NCI-H2171 (cell line): ENCODE data around the gene KIF19.
A peak's percentile ranks its signal among the peaks of the same experiment; 100 is the strongest.

ENCODE experiments used
- DNase-seq: peaks from one replicate; lab custom pipeline; 2025; lab: John Stamatoyannopoulos, UW

The KIF19 gene

GRCh38 chr17:74340470-74341023 is 14.5 kb downstream of the KIF19 start:
- peak; percentile 36 for DNase-seq

DNA sequence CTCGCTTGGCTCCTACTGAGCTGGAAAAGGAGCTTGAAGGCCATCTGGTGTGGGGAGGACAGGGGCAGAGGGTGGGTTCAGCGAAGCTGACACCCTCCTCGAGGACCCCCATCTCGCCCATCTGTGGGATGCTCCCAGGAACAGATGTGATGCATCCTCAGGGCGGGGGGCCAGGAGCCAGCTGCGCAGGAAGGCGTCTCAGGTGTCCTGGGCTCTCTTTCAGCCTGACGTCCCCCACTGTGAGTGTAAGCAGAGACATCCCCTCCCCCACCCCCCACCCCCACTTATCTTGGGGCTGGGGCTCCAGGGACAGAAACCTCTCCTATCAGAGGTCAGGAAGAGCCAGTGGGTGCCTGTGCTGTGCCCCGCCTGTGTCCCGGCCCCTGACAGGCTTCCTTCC is 16.2 kb downstream of the KIF19 start:
- DNase-seq = peak; percentile 92

- no peak for DNase-seq
Observed at GRCh38 chr17:74343121-74343520, 17.1 kb downstream of the KIF19 start.

DNA sequence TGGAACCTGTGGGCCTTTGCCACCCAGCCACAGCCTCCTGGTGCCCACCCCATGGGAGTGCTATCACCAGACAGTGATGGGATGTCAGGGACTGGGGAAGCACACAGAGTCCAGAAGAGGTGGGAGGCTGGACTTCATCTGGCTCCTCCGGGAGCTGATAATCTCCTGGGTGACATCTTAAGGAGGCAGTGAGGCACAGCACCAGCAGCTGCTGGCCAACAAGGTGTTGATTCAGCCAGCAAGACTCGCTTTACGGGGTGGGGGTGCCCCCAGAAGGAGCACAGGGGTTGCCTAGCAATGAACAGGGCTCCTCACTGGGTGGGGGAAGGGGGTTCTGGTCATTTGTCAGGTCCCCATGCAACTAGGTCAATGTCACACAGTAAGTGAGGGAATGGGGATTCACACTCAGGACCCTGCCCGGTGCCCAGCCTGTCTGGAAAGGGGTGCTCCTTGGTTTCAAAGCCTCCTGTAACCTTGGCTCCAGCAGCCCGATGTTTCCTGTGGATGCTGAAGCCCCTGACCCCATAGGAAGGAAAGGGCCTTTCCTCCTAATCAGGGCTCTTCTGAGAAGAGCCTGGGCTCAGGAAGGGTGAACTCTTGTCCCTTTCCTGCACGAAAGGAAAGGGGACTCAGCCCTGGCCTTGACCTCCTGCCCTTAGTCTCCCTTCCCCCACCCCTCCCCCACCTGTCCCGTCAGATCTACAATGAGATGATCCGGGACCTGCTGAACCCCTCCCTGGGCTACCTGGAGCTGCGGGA is 17.7 kb downstream of the KIF19 start:
- DNase-seq = peak; percentile 26

DNA sequence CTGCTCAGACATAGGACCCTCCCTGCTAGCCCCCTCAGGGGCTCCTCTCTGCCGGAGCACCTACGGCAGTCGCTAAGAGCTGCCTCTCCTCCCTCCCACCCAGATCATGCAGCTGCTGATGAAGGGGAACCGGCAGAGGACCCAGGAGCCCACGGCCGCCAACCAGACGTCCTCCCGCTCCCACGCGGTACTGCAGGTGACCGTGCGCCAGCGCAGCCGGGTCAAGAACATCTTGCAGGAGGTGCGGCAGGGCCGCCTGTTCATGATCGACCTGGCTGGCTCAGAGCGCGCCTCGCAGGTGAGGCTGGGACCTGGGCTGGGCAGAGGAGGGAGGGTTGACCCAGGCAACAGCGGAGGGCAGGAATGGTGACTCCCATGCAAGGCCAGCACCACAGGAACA is 18.6 kb downstream of the KIF19 start:
- DNase-seq = no peak

DNA sequence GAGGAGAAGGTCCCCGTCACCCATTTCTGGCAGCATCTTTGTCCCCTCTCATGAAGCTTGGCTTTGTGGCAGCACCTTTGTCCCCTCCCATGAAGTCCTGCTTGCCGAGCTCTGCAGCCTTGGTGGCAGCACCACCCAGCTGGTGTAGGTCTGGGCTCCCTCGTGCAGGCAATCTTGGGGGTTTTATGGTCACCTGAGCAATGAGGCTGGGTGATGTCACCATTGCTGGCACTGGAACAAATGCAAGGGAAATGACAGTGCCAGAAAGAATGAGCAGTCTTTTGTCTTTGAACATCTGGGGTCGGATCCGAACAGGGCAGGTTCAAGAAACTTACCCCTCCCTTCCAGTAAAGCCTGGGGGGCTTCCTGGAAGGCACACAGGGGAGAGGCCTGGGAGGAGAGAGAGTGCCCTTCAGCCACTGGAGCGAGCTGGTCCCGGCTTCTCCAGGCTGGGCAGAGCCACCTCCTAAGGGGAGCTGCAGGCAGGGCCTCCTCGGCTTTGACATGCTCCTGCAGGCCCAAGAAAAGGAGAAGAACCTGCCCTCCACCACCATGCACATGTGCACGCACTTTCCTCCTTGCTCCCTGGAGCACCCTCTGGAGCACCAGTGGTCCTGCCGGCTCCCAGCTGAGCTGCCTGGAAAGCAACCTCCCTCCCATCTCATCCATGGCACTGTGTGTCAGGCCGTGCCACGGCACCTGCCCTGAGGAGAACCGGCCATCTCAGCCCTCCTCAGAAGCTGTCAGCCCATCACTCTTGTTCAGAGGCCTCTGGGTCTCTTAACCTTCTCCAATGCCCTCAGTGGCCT is 19.6 kb downstream of the KIF19 start:
- no peak for DNase-seq

DNA sequence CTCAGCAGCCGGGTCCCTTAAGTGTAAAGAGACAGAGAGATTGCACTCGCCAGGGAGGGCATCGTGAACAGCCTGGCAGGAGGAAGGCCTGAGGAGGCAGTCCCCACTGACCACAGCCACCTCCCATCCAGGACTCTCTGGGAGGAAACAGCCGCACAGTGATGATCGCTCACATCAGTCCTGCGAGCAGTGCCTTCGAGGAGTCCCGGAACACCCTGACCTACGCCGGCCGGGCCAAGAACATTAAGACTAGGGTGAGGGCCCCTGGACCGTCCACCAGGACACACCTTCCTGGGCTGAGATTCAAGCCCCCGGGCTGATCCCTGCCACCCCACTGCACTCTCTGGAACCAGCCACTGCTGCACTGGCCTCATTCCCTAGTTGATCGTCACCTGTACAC is 21.6 kb downstream of the KIF19 start:
- no peak for DNase-seq

DNA sequence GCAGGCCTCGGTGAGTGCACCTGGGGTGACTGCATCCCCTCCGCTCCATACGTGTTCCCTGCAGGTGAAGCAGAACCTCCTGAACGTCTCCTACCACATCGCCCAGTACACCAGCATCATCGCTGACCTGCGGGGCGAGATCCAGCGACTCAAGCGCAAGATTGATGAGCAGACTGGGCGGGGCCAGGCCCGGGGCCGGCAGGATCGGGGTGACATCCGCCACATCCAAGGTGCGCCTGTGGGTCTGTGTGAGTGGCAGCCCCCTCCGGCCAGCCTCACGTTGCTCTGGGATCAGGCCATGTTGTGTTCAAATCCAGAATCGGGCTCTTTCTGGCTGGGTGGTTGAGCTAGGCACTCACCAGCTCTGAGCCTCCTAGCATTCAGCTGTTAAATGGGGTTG is 23.1 kb downstream of the KIF19 start:
- DNase-seq = no peak

GRCh38 chr17:74350486-74350885 is 24.5 kb downstream of the KIF19 start:
- DNase-seq = no peak

DNA sequence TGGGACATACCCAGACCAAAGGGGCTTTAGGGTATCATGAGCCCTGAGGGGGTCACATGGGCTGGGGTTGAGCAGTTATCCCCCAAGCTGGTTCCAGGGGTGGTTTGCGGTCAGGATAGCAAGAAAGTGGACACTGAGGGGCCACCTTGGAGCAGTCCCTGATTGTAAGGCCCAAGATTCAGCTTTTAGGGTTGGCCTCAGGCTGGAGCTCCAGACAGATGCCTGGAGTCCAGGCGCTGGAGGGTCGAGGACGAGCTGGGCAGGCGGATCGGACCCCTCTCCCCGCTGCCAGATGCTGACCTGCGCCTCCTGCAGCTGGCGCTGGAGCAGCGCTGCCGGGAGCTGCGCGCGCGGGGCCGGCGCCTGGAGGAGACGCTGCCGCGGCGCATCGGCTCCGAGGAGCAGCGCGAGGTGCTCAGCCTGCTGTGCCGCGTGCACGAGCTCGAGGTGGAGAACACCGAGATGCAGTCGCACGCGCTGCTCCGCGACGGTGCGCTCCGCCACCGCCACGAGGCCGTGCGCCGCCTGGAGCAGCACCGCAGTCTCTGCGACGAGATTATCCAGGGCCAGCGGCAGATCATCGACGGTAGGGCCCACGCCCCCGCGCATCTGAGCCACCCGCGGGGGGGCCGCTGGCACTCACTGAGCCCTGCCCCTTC is 25.7 kb downstream of the KIF19 start:
- DNase-seq = no peak

GRCh38 chr17:74353446-74354060 is 27.5 kb downstream of the KIF19 start:
- no peak for DNase-seq

- DNase-seq = no peak
Observed at GRCh38 chr17:74354123-74354522, 28.1 kb downstream of the KIF19 start.

- no peak for DNase-seq
Observed at GRCh38 chr17:74354561-74354960, 28.5 kb downstream of the KIF19 start.

- no peak for DNase-seq
Observed at GRCh38 chr17:74355065-74355464, 29.0 kb downstream of the KIF19 start.

GRCh38 chr17:74356646-74357465 is 30.8 kb downstream of the KIF19 start:
- no peak for DNase-seq

DNA sequence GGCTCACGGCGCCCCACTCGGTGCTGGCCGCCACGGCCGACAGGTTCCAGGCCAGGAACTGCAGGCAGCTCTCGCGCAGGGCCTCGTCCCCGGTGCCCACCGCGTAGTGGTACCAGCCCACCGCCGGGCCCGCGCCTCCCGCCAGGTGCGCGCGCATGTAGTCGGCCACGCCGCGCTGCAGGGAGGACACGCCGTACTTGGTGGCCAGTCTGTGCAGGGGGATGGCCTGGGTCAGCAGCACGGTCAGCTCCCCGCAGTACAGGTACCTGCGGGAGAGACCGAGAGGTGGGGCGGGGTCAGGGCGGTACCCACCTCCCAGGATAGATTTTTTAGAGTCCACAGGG is 31.4 kb downstream of the KIF19 start:
- no peak for DNase-seq

DNA sequence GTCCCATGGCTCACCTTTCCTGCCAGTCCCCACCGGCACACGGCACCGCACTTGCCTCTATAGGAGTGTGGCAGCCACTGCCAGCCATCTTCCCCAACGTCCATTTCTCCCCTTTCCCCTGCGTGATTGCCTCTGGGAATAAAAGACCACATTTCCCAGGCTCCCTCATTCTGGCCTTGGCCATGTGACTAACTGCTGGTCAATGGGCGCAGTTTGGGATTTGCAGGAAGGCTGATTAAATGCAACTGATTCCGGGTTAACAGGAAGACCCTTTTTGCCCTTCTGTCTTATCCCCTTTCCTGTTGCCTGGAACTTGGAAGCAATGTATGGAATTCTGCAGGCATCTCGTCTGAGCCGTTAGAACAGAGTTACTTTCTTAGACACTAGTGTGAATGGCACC is 32.7 kb downstream of the KIF19 start:
- no peak for DNase-seq

DNA sequence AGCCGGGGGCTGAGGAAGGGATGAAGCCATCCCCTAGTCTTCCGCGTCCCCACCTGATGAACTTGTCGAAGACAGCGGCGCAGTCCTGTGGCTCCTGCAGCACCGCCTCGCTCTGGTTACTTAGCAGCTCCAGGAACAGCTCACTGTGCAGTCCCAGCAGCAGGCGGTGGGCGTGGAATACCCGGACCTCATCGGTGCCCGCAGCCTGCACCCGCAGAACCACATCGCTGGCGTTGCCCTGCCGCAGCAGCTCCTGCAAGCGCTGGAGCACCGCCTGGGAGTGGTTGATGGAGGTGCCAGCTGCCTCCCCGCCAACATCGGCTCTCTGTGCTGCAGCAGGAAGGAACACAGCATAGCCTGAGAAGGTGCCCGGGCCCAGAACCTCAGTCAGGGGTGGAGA is 33.9 kb downstream of the KIF19 start:
- DNase-seq = no peak

GRCh38 chr17:74360899-74361229 is 34.8 kb downstream of the KIF19 start:
- DNase-seq = no peak

- peak; percentile 89 for DNase-seq
Observed at GRCh38 chr17:74361230-74362068, 35.4 kb downstream of the KIF19 start, which contains the start of gene BTBD17. TSS of gene BTBD17 (minus strand) at chr17:74361868. CDS start at chr17:74361819, 49 bp downstream.

GRCh38 chr17:74362069-74362405 is 36.0 kb downstream of the KIF19 start:
- no peak for DNase-seq
